HG03025 (cell line): ENCODE data around the gene ZDHHC23.

Experiments
- ATAC-seq: cut with Tn5 transposase; IDR thresholded peaks from one replicate; pipeline ENCODE4 v1.9.1; 2021; ENCODE audit warnings: mild to moderate bottlenecking, moderate library complexity; ENCODE audit not compliant: unreplicated experiment, low FRiP score

Gene ZDHHC23

DNA sequence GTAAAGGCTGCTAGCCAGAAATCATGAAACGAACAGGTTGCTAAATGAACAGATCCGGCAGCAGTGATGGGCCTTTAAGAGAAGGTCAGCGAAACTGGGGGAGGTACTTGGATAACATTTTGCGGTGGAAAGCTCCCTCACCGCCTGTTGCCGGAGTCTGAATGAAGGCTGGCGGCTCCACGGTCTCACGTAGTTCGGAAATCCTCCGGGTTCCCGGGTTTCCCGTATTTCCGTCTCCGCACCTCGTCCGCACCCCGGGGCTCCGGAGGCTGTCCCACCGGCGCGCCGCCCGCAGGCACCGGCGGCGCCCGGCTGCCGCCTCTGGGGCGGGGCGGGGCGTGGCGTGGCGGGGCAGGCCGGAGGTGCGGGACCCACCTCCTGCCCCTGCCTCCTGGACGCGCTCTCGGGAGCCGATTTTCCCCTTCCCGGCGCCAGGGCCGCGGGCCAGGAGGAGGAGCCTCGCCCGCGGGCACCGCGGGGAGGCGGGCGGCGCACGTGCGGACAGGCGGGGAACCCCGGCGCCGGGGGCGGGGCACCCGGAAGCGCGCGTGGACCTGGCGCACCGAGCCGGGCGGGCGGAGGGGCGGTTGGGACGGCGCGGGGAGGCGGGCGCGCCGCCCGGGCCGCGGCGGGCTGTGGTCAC is at the start of gene ZDHHC23:
TSS of gene ZDHHC23 (plus strand) at position 642 of the 643 bp plus-strand sequence. CDS start 790 bp downstream, outside the sequence.
- peak; percentile 65 for ATAC-seq

GRCh38 chr3:113898892-113899291 is 48.9 kb upstream of the ZDHHC23 start:
- ATAC-seq = no peak

- no peak for ATAC-seq
Observed at GRCh38 chr3:113906568-113907140, 41.2 kb upstream of the ZDHHC23 start.

GRCh38 chr3:113908133-113908532 is 39.7 kb upstream of the ZDHHC23 start:
- no peak for ATAC-seq

- no peak for ATAC-seq
Observed at GRCh38 chr3:113910966-113911365, 36.8 kb upstream of the ZDHHC23 start.

GRCh38 chr3:113912552-113913236 is 35.1 kb upstream of the ZDHHC23 start:
- peak; percentile 63 for ATAC-seq

- ATAC-seq = no peak
Observed at GRCh38 chr3:113914646-113915045, 33.2 kb upstream of the ZDHHC23 start.

DNA sequence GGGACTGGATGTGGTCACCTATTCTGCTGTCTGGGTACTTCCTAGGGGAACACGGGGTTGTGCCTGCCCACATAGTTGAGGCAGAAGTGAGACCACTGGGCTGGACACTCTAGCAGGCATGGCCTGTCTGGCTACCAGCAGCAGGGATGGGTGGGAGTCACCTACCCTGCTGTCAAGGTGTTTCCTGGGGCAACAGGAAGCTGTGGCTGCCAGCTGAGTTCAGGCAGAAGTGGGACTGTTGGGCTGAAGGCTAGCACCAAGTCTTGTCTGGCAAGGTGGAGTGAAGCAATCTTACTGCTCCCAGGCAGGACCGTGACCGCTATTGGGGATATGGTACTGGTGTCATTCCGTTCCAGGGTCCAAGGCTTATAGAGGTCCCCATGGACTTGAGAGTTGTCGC is 20.3 kb upstream of the ZDHHC23 start:
- no peak for ATAC-seq

GRCh38 chr3:113946831-113947230 is 982 bp upstream of the ZDHHC23 start:
- ATAC-seq = no peak

DNA sequence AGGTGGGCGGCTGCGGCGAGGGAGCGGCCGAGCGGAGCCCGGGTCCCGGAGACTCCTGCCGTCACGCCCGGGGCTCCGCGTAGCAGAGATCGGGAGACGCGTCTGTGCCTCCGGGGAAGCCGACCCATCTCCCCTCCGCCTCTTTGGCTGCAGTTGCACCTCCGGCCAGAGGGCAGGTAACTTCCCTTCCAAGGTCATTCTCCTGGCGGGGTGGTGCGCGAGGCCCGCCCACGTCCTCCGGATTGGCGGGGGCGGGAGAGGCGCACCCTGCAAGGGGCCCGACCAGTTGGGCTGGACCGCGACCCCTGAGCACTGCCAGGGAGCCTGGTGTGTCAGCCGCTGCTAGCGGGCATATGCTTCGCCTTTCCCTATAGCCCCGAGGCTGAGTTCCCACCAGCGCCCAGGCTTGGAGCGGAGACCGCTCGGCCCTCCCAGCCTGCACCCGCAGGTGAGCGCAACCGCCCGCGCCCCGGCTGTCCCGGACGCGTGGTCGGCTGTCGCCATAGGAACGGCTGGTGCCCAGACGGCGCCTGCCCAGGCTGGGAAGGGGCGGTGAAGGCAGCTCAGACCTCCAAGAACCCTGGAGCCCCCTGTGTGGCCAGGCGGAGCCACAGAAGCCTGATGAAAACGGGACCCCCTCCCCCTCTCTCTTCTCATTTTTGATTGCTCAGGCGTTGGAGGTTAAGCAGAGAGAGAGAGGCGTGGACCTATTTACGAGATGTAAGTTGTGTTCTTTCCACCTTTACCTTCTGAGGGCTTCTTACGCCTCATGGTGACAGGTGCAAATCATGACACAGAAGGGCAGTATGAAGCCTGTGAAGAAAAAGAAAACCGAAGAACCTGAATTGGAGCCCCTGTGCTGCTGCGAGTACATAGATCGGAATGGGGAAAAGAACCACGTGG is 453 bp downstream of the ZDHHC23 start:
- ATAC-seq = peak; percentile 42

DNA sequence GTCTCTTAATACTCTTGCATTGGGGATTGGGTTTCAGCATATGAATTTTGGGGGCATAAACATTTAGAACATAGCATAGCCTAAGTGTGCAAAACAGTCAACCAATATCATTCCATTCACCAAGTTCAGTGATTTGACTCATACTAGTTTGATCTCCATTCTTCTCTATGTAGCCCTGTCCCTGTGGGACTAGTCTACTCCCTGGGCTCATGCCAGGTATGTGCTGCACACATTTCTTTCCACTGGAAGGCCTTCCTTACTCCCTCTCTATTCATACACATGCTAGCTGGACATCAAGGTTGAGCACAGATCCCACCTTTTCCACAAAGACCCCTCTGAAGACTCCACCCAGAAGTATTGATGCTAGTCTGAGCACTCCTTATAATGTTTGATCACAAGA is 5.1 kb downstream of the ZDHHC23 start:
- ATAC-seq = no peak

DNA sequence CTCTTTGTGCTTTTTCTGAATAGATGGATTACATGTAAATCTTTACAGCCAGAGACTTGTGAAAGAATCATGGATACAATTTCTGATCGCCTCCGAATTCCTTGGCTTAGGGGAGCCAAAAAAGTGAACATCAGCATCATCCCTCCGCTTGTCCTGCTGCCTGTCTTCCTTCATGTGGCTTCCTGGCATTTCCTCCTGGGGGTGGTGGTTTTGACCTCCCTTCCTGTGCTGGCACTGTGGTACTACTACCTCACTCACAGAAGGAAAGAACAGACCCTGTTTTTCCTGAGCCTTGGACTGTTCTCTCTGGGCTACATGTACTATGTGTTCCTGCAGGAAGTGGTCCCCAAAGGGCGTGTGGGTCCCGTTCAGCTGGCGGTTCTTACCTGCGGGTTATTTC is 5.9 kb downstream of the ZDHHC23 start:
- ATAC-seq = no peak

DNA sequence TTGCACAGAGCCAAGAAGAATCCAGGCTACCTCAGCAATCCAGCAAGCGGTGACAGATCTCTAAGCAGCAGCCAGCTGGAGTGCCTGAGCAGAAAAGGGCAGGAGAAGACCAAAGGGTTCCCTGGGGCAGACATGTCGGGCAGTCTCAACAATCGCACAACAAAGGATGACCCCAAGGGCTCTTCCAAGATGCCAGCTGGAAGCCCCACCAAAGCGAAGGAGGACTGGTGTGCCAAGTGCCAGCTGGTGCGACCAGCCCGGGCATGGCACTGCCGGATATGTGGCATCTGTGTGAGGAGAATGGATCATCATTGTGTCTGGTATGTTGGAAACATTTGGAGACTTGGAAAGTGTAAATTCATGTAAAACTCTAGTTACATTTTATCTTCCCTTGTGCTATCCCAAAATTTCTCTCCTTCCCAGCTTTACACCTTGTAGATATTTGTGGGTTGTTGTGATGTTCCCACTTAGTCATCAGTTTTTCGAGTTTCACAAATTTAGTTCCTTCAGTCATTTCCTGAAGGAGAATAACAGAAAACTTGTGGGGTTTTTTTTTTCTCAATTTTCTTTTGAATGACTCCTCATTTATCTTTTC is 6.4 kb downstream of the ZDHHC23 start:
- ATAC-seq = no peak

- ATAC-seq = no peak
Observed at GRCh38 chr3:113963879-113964278, 16.1 kb downstream of the ZDHHC23 start.

GRCh38 chr3:113966172-113966571 is 18.4 kb downstream of the ZDHHC23 start:
- ATAC-seq = no peak

DNA sequence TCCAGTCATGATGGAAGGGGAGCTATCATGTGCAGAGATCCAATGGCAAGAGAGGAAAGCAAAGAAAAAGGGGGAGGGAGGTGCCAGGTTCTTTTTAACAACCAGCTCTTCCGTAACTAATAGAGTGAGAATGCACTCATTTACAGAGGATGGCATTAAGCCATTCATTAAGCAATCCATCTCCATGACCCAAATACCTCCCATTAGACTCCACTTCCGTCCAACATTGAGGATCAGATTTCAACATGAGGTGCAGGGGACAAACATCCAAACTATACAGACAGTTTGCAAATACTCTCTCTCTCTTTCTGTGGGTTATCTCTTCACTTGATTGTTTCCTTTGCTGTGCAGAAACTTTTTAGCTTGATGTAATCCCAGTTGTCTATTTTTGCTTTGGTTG is 21.2 kb downstream of the ZDHHC23 start:
- ATAC-seq = no peak

- no peak for ATAC-seq
Observed at GRCh38 chr3:113977822-113978221, 30.0 kb downstream of the ZDHHC23 start.

DNA sequence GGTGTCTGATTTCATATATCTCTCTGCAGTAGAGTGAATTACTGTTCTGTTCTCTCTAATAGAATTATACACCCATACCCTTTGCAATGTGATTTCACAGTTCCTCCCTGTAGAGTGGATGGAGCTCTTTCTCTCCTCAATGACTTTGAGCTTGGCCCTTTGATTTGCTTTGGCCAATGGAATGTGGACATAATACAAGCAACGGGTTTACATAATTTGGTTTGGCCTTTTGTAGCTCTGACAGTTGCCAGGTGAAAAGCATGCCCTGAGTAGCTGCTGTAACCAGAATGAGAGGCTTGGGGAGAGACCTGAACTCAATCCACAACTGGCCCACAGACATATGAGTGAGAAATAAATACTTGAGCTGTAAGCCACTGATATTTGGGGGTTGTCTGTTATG is 32.1 kb downstream of the ZDHHC23 start:
- ATAC-seq = no peak

DNA sequence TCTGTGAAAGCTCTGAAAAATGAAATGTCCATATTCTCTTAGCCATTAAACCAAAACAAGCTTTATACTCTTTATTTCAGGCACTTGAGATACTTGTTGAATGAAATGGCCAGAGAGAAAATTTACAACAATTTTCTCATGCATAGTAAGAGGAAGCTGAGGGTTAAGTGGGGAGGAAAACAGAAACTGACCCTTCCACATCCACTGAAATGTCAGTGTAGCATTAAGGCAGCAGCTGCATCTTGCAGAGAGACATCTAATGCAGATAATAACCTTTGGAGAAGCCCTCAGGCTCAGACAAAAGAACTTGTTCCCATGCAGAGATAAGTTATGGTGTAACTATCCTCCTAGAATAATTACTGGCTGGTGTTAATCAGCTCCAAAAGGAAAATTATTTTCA is 34.0 kb downstream of the ZDHHC23 start:
- no peak for ATAC-seq

DNA sequence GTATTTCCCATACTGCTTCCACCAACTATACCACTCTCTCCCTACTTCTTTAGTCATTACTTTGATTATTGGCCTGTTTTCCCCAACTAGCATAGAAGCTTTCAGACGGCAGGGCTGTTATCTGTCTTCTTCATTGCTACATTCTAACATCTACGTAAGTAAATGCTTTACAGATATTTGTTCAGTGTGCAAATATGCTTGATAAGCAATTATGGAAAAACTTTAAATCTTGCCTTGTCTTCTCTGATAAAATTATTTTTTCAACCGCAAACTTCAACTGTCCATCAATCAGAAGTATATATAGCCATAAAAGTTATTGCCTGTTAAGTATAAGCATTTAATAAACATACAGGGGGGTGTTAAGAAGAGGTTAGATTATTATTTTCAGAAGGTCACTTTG is 35.7 kb downstream of the ZDHHC23 start:
- ATAC-seq = no peak

- peak; percentile 72 for ATAC-seq
Observed at GRCh38 chr3:113985541-113985940, 37.7 kb downstream of the ZDHHC23 start.
